Activated B cell treated with CpG ODN at 0.5 μM for 24 hours (primary cell): ENCODE data around the gene SYNPO2. TPM values are rescaled to one million over a fixed set of nuclear protein-coding genes. Genes with fewer than 3 reads are reported as not detected.

Experiments
- ATAC-seq: fragments of 200-7000 bp; cut with Tn5 transposase; one replicate; pipeline ENCODE4 v1.10.0; 2021; ENCODE audit warnings: low read depth, mild to moderate bottlenecking, moderate library complexity
- CTCF ChIA-PET: fragments of 350-600 bp; sonication (Branson Sonifier 250); formaldehyde crosslinking; loops from one replicate; lab custom pipeline; 2021; ENCODE audit warnings: antibody characterized with exemption; lab: Charles Lee
- POLR2A ChIA-PET: fragments of 350-600 bp; sonication (Branson Sonifier 250); formaldehyde crosslinking; loops from one replicate; lab custom pipeline; 2021; ENCODE audit warnings: antibody characterized with exemption; lab: Charles Lee
- DNase-seq: peaks from one replicate; pipeline ENCODE4 v3.0.0; 2022
- H3K27ac Mint-ChIP-seq: one replicate; pipeline ENCODE4 v1.8.0; 2020; ENCODE audit warnings: mixed read lengths
- H3K27me3 Mint-ChIP-seq: one replicate; pipeline ENCODE4 v1.8.0; 2021; ENCODE audit warnings: mixed read lengths
- H3K36me3 Mint-ChIP-seq: one replicate; pipeline ENCODE4 v1.8.0; 2021; ENCODE audit warnings: low read depth, mixed read lengths
- H3K4me1 Mint-ChIP-seq: one replicate; pipeline ENCODE4 v1.8.0; 2021; ENCODE audit warnings: mixed read lengths
- H3K4me3 Mint-ChIP-seq: one replicate; pipeline ENCODE4 v1.8.0; 2020; ENCODE audit warnings: mild to moderate bottlenecking, mixed read lengths
- H3K9me3 Mint-ChIP-seq: one replicate; pipeline ENCODE4 v1.8.0; 2020; ENCODE audit warnings: mixed read lengths
- intact Hi-C: fragments of 100-400 bp; cut with micrococcal nuclease; formaldehyde crosslinking; loops from one replicate; pipeline ENCODE4 v1.15.1; 2024
- total RNA-seq: library from RNA; stranded (reverse); gene quantifications from 2 replicates; pipeline ENCODE4 v1.2.3, GENCODE V29; 2022
- TF ChIP-seq, protein P1 (sequence below): fragments of 200-600 bp; IDR thresholded peaks from one replicate; pipeline ENCODE4 v1.8.0; 2022; ENCODE audit warnings: antibody characterized with exemption, mild to moderate bottlenecking

The SYNPO2 gene
- total RNA-seq, 1 donor from 2014 or later, result 0.18 TPM

DNA sequence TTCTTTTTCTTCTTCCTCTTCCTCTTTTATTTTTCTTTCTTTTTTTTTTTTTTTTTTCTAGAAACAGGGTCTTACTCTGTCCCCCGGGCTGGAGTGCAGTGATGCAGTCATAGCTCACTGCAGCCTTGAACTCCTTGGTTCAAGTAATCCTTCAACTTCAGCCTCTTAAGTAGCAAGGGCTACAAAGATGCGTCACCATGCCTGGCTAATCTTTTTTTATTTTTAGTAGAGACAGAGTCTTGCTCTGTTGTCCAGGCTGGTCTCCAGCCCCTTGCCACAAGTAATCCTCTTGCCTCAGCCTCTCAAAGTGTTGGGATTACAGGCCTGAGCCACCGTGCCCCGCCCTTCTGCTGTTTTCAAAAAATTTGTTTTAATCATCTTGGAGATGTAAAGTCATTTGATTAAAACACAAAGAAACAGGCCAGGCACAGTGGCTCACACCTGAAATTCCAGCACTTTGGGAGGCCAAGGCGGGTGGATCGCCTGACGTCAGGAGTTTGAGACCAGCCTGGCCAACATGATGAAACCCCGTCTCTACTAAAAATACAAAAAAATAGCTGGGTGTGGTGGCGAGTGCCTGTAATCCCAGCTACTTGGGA lies 28.1 kb downstream of the SYNPO2 start:
- CTCF ChIA-PET, result no interaction called here
- intact Hi-C loops, result no loop called here
- TF ChIP-seq, protein P1, sequence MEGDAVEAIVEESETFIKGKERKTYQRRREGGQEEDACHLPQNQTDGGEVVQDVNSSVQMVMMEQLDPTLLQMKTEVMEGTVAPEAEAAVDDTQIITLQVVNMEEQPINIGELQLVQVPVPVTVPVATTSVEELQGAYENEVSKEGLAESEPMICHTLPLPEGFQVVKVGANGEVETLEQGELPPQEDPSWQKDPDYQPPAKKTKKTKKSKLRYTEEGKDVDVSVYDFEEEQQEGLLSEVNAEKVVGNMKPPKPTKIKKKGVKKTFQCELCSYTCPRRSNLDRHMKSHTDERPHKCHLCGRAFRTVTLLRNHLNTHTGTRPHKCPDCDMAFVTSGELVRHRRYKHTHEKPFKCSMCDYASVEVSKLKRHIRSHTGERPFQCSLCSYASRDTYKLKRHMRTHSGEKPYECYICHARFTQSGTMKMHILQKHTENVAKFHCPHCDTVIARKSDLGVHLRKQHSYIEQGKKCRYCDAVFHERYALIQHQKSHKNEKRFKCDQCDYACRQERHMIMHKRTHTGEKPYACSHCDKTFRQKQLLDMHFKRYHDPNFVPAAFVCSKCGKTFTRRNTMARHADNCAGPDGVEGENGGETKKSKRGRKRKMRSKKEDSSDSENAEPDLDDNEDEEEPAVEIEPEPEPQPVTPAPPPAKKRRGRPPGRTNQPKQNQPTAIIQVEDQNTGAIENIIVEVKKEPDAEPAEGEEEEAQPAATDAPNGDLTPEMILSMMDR, result no peak

DNA sequence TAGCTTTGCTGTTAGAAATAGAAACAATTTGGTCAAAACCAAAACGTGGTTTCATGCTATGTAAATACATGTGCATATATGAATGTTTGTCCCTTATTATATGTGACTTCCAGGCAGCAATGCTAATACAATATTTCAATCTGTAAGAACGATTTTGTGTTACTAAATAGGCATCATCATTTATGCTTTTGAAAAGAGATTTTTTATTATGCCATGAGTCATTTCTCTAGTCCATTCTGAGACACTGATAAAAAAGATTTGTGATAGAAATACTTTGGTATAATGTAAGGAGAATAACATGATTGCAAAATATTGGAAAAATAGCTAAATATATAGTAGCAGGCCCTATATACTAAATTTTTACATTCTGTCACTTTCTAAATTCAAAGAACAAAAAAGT lies 28.9 kb downstream of the SYNPO2 start:
- Mint-ChIP-seq H3K36me3 (no peaks in the 10 kb centered on the region), H3K9me3 (no peaks in the 10 kb centered on the region), H3K4me3 (no peak overlapping the region), H3K27me3 (peaks cover 15% of the 10 kb centered on the region), H3K4me1 (no peaks in the 10 kb centered on the region), H3K27ac (no peak overlapping the region)
- TF ChIP-seq, protein P1, result no peak
- ChIA-PET POLR2A (no interaction called here), CTCF (no interaction called here)
- intact Hi-C loops, result no loop called here
- ATAC-seq (no peak), DNase-seq (no peak)

More for the DNA sequence above, 28.1 kb downstream of the SYNPO2 start:
- Mint-ChIP-seq H3K4me1 (no peaks in the 10 kb centered on the region), H3K4me3 (no peak overlapping the region), H3K27me3 (peaks cover 15% of the 10 kb centered on the region), H3K27ac (no peak overlapping the region), H3K36me3 (no peaks in the 10 kb centered on the region), H3K9me3 (no peaks in the 10 kb centered on the region)
- POLR2A ChIA-PET, result no interaction called here
- DNase-seq, result no peak
- ATAC-seq, result no peak

DNA sequence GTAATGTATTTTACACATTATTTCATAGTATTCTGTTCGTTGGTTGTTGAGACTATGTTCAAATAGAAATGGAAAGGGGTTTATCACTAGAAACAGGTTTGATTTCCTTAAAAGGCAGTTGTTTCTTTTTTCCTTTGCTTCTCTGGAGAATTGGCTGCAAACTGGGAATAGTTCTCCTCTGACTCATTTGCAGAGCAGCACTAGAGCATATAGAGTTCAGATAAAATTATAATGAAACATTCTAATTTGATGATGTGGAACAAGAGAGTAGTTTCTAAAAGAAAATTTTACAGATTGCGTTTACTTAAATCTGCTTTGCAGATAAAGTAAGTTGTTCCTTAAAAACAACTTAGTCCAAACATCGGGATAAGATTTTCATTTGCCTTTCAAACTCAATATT lies 29.7 kb downstream of the SYNPO2 start:
- H3K27ac Mint-ChIP-seq, result no peak overlapping the region
- intact Hi-C loops, result no loop called here
- POLR2A ChIA-PET, result no interaction called here

GRCh38 chr4:118920247-118920646 lies 31.6 kb downstream of the SYNPO2 start:
- no peaks in the 10 kb centered on the region for H3K4me1 Mint-ChIP-seq
- no peak overlapping the region for H3K27ac Mint-ChIP-seq
- no peak for DNase-seq
- TF ChIP-seq, protein P1, result no peak
- ChIA-PET POLR2A (no interaction called here), CTCF (no interaction called here)
- no peaks in the 10 kb centered on the region for H3K36me3 Mint-ChIP-seq
- no peak for ATAC-seq
- H3K4me3 Mint-ChIP-seq, result no peak overlapping the region
- intact Hi-C loops, result no loop called here
- peaks cover 10% of the 10 kb centered on the region for H3K27me3 Mint-ChIP-seq
- no peaks in the 10 kb centered on the region for H3K9me3 Mint-ChIP-seq

More for the DNA sequence above, 29.7 kb downstream of the SYNPO2 start:
- no peak overlapping the region for H3K4me3 Mint-ChIP-seq
- peaks cover 12% of the 10 kb centered on the region for H3K27me3 Mint-ChIP-seq
- no peaks in the 10 kb centered on the region for H3K9me3 Mint-ChIP-seq
- CTCF ChIA-PET, result no interaction called here
- H3K4me1 Mint-ChIP-seq, result no peaks in the 10 kb centered on the region
- no peaks in the 10 kb centered on the region for H3K36me3 Mint-ChIP-seq
- TF ChIP-seq, protein P1, result no peak
- no peak for ATAC-seq
- DNase-seq, result no peak

DNA sequence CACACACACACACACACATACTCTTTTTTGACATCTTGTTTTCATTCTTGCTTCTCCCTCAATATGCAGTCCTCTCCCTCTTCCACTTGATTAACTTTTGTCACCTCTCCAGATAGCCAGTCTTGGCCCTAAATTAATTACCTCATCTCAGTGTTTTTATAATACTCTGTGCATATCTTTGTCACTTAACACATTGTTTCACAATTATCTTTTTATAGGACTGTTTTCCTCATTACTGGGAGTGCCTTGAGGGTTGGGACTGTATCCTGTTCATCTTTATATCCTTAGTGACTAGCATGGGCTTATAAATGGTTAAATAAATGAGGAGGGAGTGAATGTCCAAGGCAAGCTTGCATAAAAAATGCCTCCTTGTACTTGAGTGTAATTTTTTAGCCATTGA lies 33.1 kb downstream of the SYNPO2 start:
- CTCF ChIA-PET, result no interaction called here
- H3K27me3 Mint-ChIP-seq, result peaks cover 10% of the 10 kb centered on the region
- no peak for DNase-seq
- H3K36me3 Mint-ChIP-seq, result no peaks in the 10 kb centered on the region
- H3K9me3 Mint-ChIP-seq, result no peaks in the 10 kb centered on the region
- H3K4me1 Mint-ChIP-seq, result no peaks in the 10 kb centered on the region
- H3K4me3 Mint-ChIP-seq, result no peak overlapping the region
- ATAC-seq, result no peak
- POLR2A ChIA-PET, result no interaction called here
- H3K27ac Mint-ChIP-seq, result no peak overlapping the region
- intact Hi-C loops, result no loop called here
- TF ChIP-seq, protein P1, result no peak
